ENCODE data around the gene LRFN4. TPM values are rescaled to one million over a fixed set of nuclear protein-coding genes. Genes with fewer than 3 reads are reported as not detected.

LRFN4 gene
- total RNA-seq, 2 experiments from 2014 or later: 33.9 to 38.6 TPM

GRCh38 chr11:66859686-66860448 lies 3.0 kb downstream of the LRFN4 start:
- no peaks in the 10 kb centered on the region for H3K9me2 ChIP-seq (ENCODE audit: insufficient read depth, low read length)
- H3K4me1 ChIP-seq (ENCODE audit: insufficient read depth, low read length, poor library complexity, severe bottlenecking): peaks cover 51% of the 10 kb centered on the region
- peaks cover 6% of the 10 kb centered on the region; the same call in 1 of the 2 replicates for H3K36me3 ChIP-seq (ENCODE audit: insufficient read depth, low read length)
- POLR2A ChIA-PET: no interaction called here
- H3K79me2 ChIP-seq (ENCODE audit: insufficient read depth, low read depth, low read length): peaks cover 7% of the 10 kb centered on the region; the same call in 1 of the 2 replicates
- CTCF ChIA-PET (ENCODE audit: unreplicated experiment): no interaction called here
- no peak for DNase-seq (ENCODE audit: low spot score)
- H3K27ac ChIP-seq (ENCODE audit: low read depth, low read length, poor library complexity, severe bottlenecking): no peak overlapping the region
- H3K4me2 ChIP-seq (ENCODE audit: low read length): peak overlapping the region; percentile 42
- H3K9me3 ChIP-seq (ENCODE audit: low read length): no peaks in the 10 kb centered on the region
- intact Hi-C loops (cut with micrococcal nuclease; ENCODE audit: unreplicated experiment): no loop called here
- no peak overlapping the region for H2AFZ ChIP-seq (ENCODE audit: low read length)
- no peaks in the 10 kb centered on the region for H4K20me1 ChIP-seq (ENCODE audit: insufficient read depth, low read length)
- BruUV-seq (replicated peaks): no TSS peak
- no peak for TF ChIP-seq CTCF (conservative IDR thresholded peaks at IDR 0.05; ENCODE audit: low read length)
- no peak for TF ChIP-seq EZH2phosphoT487 (IDR thresholded peaks at IDR 0.05; ENCODE audit: borderline replicate concordance, low read depth, low read length)
- H3K4me3 ChIP-seq (ENCODE audit: low read depth, low read length, poor library complexity, severe bottlenecking): peak overlapping the region; percentile 46

GRCh38 chr11:66860449-66860831 lies 3.6 kb downstream of the LRFN4 start:
- peaks cover 6% of the 10 kb centered on the region; the same call in 1 of the 2 replicates for H3K36me3 ChIP-seq (ENCODE audit: insufficient read depth, low read length)
- H4K20me1 ChIP-seq (ENCODE audit: insufficient read depth, low read length): no peaks in the 10 kb centered on the region
- no peak overlapping the region for H3K4me3 ChIP-seq (ENCODE audit: low read depth, low read length, poor library complexity, severe bottlenecking)
- no peak for TF ChIP-seq CTCF (conservative IDR thresholded peaks at IDR 0.05; ENCODE audit: low read length)
- no peak for TF ChIP-seq EZH2phosphoT487 (IDR thresholded peaks at IDR 0.05; ENCODE audit: borderline replicate concordance, low read depth, low read length)
- peaks cover 7% of the 10 kb centered on the region; the same call in 1 of the 2 replicates for H3K79me2 ChIP-seq (ENCODE audit: insufficient read depth, low read depth, low read length)
- CTCF ChIA-PET (ENCODE audit: unreplicated experiment): no interaction called here
- no peaks in the 10 kb centered on the region for H3K9me3 ChIP-seq (ENCODE audit: low read length)
- intact Hi-C loops (cut with micrococcal nuclease; ENCODE audit: unreplicated experiment): no loop called here
- H3K4me2 ChIP-seq (ENCODE audit: low read length): no peak overlapping the region
- BruUV-seq (replicated peaks): no TSS peak
- no peaks in the 10 kb centered on the region for H3K9me2 ChIP-seq (ENCODE audit: insufficient read depth, low read length)
- H3K27ac ChIP-seq (ENCODE audit: low read depth, low read length, poor library complexity, severe bottlenecking): no peak overlapping the region
- POLR2A ChIA-PET: no interaction called here
- H3K4me1 ChIP-seq (ENCODE audit: insufficient read depth, low read length, poor library complexity, severe bottlenecking): peaks cover 51% of the 10 kb centered on the region
- no peak for DNase-seq (ENCODE audit: low spot score)
- H2AFZ ChIP-seq (ENCODE audit: low read length): no peak overlapping the region

Data from OCI-LY7 (cell line).